ENCODE data around the gene BAHCC1. TPM values are rescaled to one million over a fixed set of nuclear protein-coding genes. Genes with fewer than 3 reads are reported as not detected.
A peak's percentile ranks its signal among the peaks of the same experiment; 100 is the strongest.

Gene BAHCC1
- total and polyA plus RNA-seq, 2 donors (not counting 3 experiments of a cell fraction or from before 2014, with no cell fraction given), result 4.7 to 11.6 TPM

DNA sequence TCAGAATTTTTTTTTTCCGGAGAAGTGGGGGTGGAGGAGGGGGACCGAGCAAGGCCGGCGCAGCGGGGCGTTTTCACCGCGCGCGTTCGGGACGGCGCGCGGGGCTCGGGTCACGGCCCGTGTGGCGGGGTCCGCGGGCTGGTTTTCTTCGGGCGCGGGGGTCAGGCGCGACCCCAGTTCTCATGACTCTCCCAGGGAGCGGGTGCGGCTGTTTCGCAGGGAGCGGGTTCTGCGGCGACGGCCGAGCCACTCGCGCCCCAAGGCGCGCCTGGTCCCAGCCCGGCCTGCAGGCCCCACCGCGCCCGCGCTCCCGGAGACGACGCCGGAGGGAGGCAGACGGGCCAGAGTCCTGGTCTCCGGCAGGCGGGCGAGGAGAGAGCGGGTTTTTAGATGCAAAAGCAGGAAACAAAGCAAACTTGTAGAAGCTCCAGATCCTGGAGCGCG is 1.0 kb downstream of the BAHCC1 start:
- Histone ChIP-seq H3K4me1 (ENCODE audit: control insufficient read depth, extremely low read depth, insufficient read depth, low read length) (peaks cover 43% of the 10 kb centered on the region), H3K9me3 (replicated peaks; ENCODE audit: control insufficient read depth, insufficient read depth, low read length) (no peaks in the 10 kb centered on the region), H4K20me1 (replicated peaks; ENCODE audit: control insufficient read depth, extremely low read depth, insufficient read depth, low read length) (no peaks in the 10 kb centered on the region), H3K27me3 (ENCODE audit: control insufficient read depth in 2 of 2, insufficient read depth in 2 of 2, low read length in 2 of 2) (no peaks in the 10 kb centered on the region), H2AFZ (ENCODE audit: low read depth, low read length) (peak overlapping the region; percentile 53), H3K27ac (ENCODE audit: insufficient read depth, low read depth, low read length) (peak overlapping the region; percentile 85), H3K79me2 (ENCODE audit: control insufficient read depth, insufficient read depth, low read length) (peaks cover 48% of the 10 kb centered on the region), H3K9me1 (replicated peaks; ENCODE audit: control insufficient read depth, extremely low read depth, insufficient read depth, low read length) (no peaks in the 10 kb centered on the region), H3K9ac (replicated peaks; ENCODE audit: extremely low read depth, insufficient read depth, low read length) (peak overlapping the region; percentile 81), H3K4me2 (ENCODE audit: insufficient read depth, low read length) (peak overlapping the region; percentile 91), H3K4me3 (replicated peaks in 1 of 3; ENCODE audit: insufficient read depth in 1 of 3, low read depth in 1 of 3, low read length in 3 of 3) (peak overlapping the region; percentile 60 to 77 (median 76)), H3K36me3 (ENCODE audit: control insufficient read depth in 2 of 2, extremely low read depth in 1 of 2, insufficient read depth in 2 of 2, low read length in 2 of 2) (peaks cover 0 to 4% of the 10 kb centered on the region in 2 experiments)
- BruUV-seq (replicated peaks), result no TSS peak
- DNase-seq (ENCODE audit: low read depth, low spot score) (no peak), FAIRE-seq (no peak)
- TF ChIP-seq MYC (IDR thresholded peaks at IDR 0.05; ENCODE audit: low read depth, low read length) (no peak), POLR2AphosphoS5 (IDR thresholded peaks at IDR 0.05; ENCODE audit: insufficient read depth, low read depth, low read length) (no peak), GATA2 (IDR thresholded peaks at IDR 0.05; ENCODE audit: insufficient read depth, insufficient read length, low read depth, low read length) (no peak), FOS (IDR thresholded peaks at IDR 0.05; ENCODE audit: borderline replicate concordance, insufficient read depth, low read length) (no peak), MAX (IDR thresholded peaks at IDR 0.05; ENCODE audit: insufficient read depth, insufficient read length) (no peak), JUN (IDR thresholded peaks at IDR 0.05; ENCODE audit: borderline replicate concordance, insufficient read depth, insufficient read length, low read depth) (no peak), EZH2 (IDR thresholded peaks at IDR 0.05; ENCODE audit: borderline replicate concordance, low read depth, low read length, severe bottlenecking) (no peak), CTCF (IDR thresholded peaks at IDR 0.05; ENCODE audit: extremely low read depth in 1 of 2, insufficient read depth in 1 of 2, low read depth in 1 of 2, low read length in 2 of 2) (no peak), POLR2A (IDR thresholded peaks at IDR 0.05; ENCODE audit: low read depth, low read length) (no peak)
- intact Hi-C loops (cut with micrococcal nuclease), result no loop called here
- CTCF ChIA-PET, result interaction anchor here (0.9 to 7.3 kb wide), 7 partner anchors 13 to 141 kb away, joined by 3 to 58 read pairs (median 5); no protein-coding TSS in a partner anchor
- dilution Hi-C loops (cut with MboI; ENCODE audit: extremely low pct_ligation_motif_present, low sequenced_read_pairs), result no loop called here
- POLR2A ChIA-PET, result interaction anchor here (1.3 to 1.6 kb wide), 2 partner anchors 116 kb away, joined by 6 to 10 read pairs; partner anchors contain the start of gene ACTG1

Data from endothelial cell of umbilical vein (primary cell).